HepG2 (cell line): Measurements from ENCODE around the gene NEAT1. TPM values are rescaled to one million over a fixed set of nuclear protein-coding genes. Genes with fewer than 3 reads are reported as not detected.

Source experiments
- ELF1 ChIP-seq: sonication (generic); formaldehyde crosslinking; IDR thresholded peaks from 2 replicates; pipeline ENCODE4 v1.4.0; 2020; ENCODE audit warnings: missing genetic modification reagents
- GTF3A ChIP-seq: sonication (generic); formaldehyde crosslinking; conservative IDR thresholded peaks from 2 replicates; pipeline ENCODE4 v1.4.0; 2020; ENCODE audit warnings: mild to moderate bottlenecking, missing genetic modification reagents
- HNRNPUL1 ChIP-seq: fragments of 200-400 bp; formaldehyde crosslinking; IDR thresholded peaks from 2 replicates; pipeline ENCODE4 v1.6.1; 2017; ENCODE audit warnings: low read depth, mild to moderate bottlenecking, low read length, moderate library complexity
- MTA3 ChIP-seq: sonication (generic); formaldehyde crosslinking; IDR thresholded peaks from 2 replicates; pipeline ENCODE4 v1.4.0; 2020; ENCODE audit warnings: missing genetic modification reagents
- PHF8 ChIP-seq: sonication (generic); formaldehyde crosslinking; IDR thresholded peaks from 2 replicates; pipeline ENCODE4 v1.5.0; 2020; ENCODE audit warnings: missing genetic modification reagents
- PITX1 ChIP-seq: sonication (generic); formaldehyde crosslinking; IDR thresholded peaks from 2 replicates; pipeline ENCODE4 v1.5.1; 2020; ENCODE audit warnings: mild to moderate bottlenecking, missing genetic modification reagents
- PRMT3 ChIP-seq: sonication (generic); formaldehyde crosslinking; IDR thresholded peaks from 2 replicates; pipeline ENCODE4 v1.8.1; 2022; ENCODE audit warnings: low read depth, mild to moderate bottlenecking, moderate library complexity, missing genetic modification reagents, borderline replicate concordance
- RELA ChIP-seq: sonication (generic); formaldehyde crosslinking; IDR thresholded peaks from 2 replicates; pipeline ENCODE4 v1.4.0; 2020; ENCODE audit warnings: missing genetic modification reagents
- RFXANK ChIP-seq: IDR thresholded peaks from 2 replicates; pipeline ENCODE4 v1.6.1; 2016
- RXRA ChIP-seq: sonication (generic); formaldehyde crosslinking; IDR thresholded peaks from 2 replicates; pipeline ENCODE4 v1.5.1; 2020; ENCODE audit warnings: missing genetic modification reagents
- TP53 ChIP-seq: sonication (generic); formaldehyde crosslinking; conservative IDR thresholded peaks from 2 replicates; pipeline ENCODE4 v1.4.0; 2020; ENCODE audit warnings: missing genetic modification reagents
- ZBTB20 ChIP-seq: sonication (generic); formaldehyde crosslinking; IDR thresholded peaks from 2 replicates; pipeline ENCODE4 v1.8.1; 2023; ENCODE audit warnings: missing genetic modification reagents, low read depth, mild to moderate bottlenecking, borderline replicate concordance
- ZC3H13 ChIP-seq: sonication (generic); formaldehyde crosslinking; IDR thresholded peaks from 2 replicates; pipeline ENCODE4 v1.8.1; 2023; ENCODE audit warnings: mild to moderate bottlenecking, missing genetic modification reagents, moderate library complexity
- ZNF138 ChIP-seq: sonication (generic); formaldehyde crosslinking; IDR thresholded peaks from 2 replicates; pipeline ENCODE4 v1.5.0; 2020; ENCODE audit warnings: mild to moderate bottlenecking, low read depth, missing genetic modification reagents
- ZNF207 ChIP-seq: fragments of 450-650 bp; IDR thresholded peaks from 2 replicates; pipeline ENCODE4 v1.6.1; 2016; ENCODE audit warnings: antibody characterized with exemption, borderline replicate concordance
- ZNF30 ChIP-seq: sonication (generic); formaldehyde crosslinking; IDR thresholded peaks from 2 replicates; pipeline ENCODE4 v1.5.0; 2020; ENCODE audit warnings: mild to moderate bottlenecking, missing genetic modification reagents
- ZNF501 ChIP-seq: sonication (generic); formaldehyde crosslinking; IDR thresholded peaks from 2 replicates; pipeline ENCODE4 v1.5.1; 2020; ENCODE audit warnings: mild to moderate bottlenecking, moderate library complexity, missing genetic modification reagents
- ZNF558 ChIP-seq: sonication (generic); formaldehyde crosslinking; IDR thresholded peaks from 2 replicates; pipeline ENCODE4 v1.9.0; 2022; ENCODE audit warnings: mild to moderate bottlenecking, missing genetic modification reagents, borderline replicate concordance
- ZNF569 ChIP-seq: sonication (generic); formaldehyde crosslinking; IDR thresholded peaks from 2 replicates; pipeline ENCODE4 v1.5.0; 2020; ENCODE audit warnings: mild to moderate bottlenecking, missing genetic modification reagents, moderate library complexity, borderline replicate concordance
- ZNF605 ChIP-seq: sonication (generic); formaldehyde crosslinking; IDR thresholded peaks from 2 replicates; pipeline ENCODE4 v1.8.0; 2022; ENCODE audit warnings: mild to moderate bottlenecking, missing genetic modification reagents
- ZNF788 ChIP-seq: sonication (generic); formaldehyde crosslinking; IDR thresholded peaks from 2 replicates; pipeline ENCODE4 v1.5.0; 2020; ENCODE audit warnings: mild to moderate bottlenecking, missing genetic modification reagents, borderline replicate concordance
- ZSCAN30 ChIP-seq: sonication (generic); formaldehyde crosslinking; IDR thresholded peaks from 2 replicates; pipeline ENCODE4 v1.5.0; 2020; ENCODE audit warnings: mild to moderate bottlenecking, missing genetic modification reagents
- polyA plus RNA-seq, 8 experiments: library from polyadenylated mRNA; depleted of rRNA in 3 of 8; stranded (reverse) in 7 of 8; unstranded in 1 of 8; fragments of >200 nt; fragmentation: Illumina TruSeq in 4 of 8; extraction: Trizol in 4 of 8; gene quantifications; 2 replicates each; pipeline versions ENCODE4 v1.2.1 to v1.2.3, GENCODE V29; 2011 to 2016; ENCODE audit warnings: low read depth in 4 of 8, missing spikeins in 1 of 8, mixed read lengths in 1 of 8; ENCODE audit not compliant: insufficient read depth in 1 of 8
- total RNA-seq, 5 experiments: library from RNA; depleted of rRNA; stranded (reverse); fragments of >200 nt; fragmentation: Illumina TruSeq; extraction: Trizol; gene quantifications; 2 replicates each; pipeline ENCODE4 v1.2.3, GENCODE V29; 2016; ENCODE audit warnings: low read depth in 1 of 5
- TF ChIP-seq, protein P1 (sequence below): sonication (generic); formaldehyde crosslinking; IDR thresholded peaks from 2 replicates; pipeline ENCODE4 v1.5.0; 2020; ENCODE audit warnings: missing genetic modification reagents
- TF ChIP-seq, protein P2 (sequence below): sonication (generic); formaldehyde crosslinking; IDR thresholded peaks from 2 replicates; pipeline ENCODE4 v1.4.0; 2020; ENCODE audit warnings: missing genetic modification reagents
- TF ChIP-seq, protein P3 (sequence below): fragments of 450-650 bp; IDR thresholded peaks from 2 replicates; pipeline ENCODE4 v1.6.1; 2016
- TF ChIP-seq, protein P4 (sequence below): sonication (generic); formaldehyde crosslinking; IDR thresholded peaks from 2 replicates; pipeline ENCODE4 v1.5.0; 2020; ENCODE audit warnings: missing genetic modification reagents

The NEAT1 gene
- total and polyA plus RNA-seq, 2 of the 13 experiments (the other 11 are each of a cell fraction or from before 2014, with no cell fraction given): 20.5 to 41.2 TPM

DNA sequence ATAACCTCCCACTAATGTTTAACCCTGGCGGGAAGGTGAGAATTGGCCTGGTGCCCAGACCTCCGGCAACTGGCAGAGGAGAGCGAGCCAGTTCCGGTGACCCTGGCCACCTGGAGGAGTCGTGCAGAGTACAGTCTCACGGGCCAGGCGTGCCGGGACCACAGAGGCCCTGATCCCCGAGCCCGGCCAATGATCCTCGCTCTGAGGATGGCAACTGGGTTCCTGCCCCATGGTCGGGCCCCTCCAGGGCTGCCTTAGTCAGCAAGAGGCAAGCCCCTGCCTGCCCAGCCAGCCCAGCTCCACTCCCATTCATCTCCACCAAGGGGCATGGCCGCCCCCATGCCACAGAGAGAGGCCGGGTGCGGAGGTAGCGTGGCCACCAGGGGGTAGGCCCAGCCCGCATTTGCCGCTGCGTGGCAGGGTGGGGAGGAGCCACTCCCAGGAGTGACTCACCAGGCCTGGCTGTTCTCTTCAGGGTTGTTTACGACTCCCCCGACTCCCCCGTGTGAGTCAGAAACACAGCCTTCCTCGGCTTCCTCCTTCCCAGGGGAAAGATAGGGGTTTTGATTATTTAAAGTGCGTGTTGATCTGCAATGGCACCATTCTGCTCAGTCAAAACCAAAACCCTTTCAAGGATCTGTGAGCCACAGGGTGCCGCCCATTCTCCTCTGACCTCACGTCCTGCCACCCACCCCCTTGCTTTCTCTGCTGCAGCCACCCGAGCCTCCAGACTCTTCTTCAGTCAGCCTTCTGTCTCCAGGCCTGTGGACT is 40.4 kb upstream of the NEAT1 start, which contains the start of gene SLC25A45 (continued):
- no peak; the same call in 1 of the 2 replicates for TF ChIP-seq RFXANK (CRISPR knock-in tag)
- peak; percentile 87; the same call in 1 of the 2 replicates for TF ChIP-seq ZNF788 (CRISPR knock-in tag)
- TF ChIP-seq ZSCAN30: peak; percentile 86; the same call in 1 of the 2 replicates
- peak; percentile 25; the same call in 1 of the 2 replicates for TF ChIP-seq RELA (CRISPR knock-in tag)
- TF ChIP-seq ZNF569 (CRISPR knock-in tag): no peak
- TF ChIP-seq MTA3 (CRISPR knock-in tag): no peak
- no peak for TF ChIP-seq PRMT3 (CRISPR knock-in tag)
- peak; percentile 80 for TF ChIP-seq ZBTB20 (CRISPR knock-in tag)
- TF ChIP-seq ZNF605 (CRISPR knock-in tag): peak; percentile 97
- no peak for TF ChIP-seq ZC3H13 (CRISPR knock-in tag)
- TF ChIP-seq ZNF138: no peak
- TF ChIP-seq, protein P1, sequence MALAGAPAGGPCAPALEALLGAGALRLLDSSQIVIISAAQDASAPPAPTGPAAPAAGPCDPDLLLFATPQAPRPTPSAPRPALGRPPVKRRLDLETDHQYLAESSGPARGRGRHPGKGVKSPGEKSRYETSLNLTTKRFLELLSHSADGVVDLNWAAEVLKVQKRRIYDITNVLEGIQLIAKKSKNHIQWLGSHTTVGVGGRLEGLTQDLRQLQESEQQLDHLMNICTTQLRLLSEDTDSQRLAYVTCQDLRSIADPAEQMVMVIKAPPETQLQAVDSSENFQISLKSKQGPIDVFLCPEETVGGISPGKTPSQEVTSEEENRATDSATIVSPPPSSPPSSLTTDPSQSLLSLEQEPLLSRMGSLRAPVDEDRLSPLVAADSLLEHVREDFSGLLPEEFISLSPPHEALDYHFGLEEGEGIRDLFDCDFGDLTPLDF: peak; percentile 79; the same call in 1 of the 2 replicates
- TF ChIP-seq ZNF558 (CRISPR knock-in tag): no peak; the same call in 1 of the 2 replicates
- no peak for TF ChIP-seq ZNF30
- TF ChIP-seq, protein P2, sequence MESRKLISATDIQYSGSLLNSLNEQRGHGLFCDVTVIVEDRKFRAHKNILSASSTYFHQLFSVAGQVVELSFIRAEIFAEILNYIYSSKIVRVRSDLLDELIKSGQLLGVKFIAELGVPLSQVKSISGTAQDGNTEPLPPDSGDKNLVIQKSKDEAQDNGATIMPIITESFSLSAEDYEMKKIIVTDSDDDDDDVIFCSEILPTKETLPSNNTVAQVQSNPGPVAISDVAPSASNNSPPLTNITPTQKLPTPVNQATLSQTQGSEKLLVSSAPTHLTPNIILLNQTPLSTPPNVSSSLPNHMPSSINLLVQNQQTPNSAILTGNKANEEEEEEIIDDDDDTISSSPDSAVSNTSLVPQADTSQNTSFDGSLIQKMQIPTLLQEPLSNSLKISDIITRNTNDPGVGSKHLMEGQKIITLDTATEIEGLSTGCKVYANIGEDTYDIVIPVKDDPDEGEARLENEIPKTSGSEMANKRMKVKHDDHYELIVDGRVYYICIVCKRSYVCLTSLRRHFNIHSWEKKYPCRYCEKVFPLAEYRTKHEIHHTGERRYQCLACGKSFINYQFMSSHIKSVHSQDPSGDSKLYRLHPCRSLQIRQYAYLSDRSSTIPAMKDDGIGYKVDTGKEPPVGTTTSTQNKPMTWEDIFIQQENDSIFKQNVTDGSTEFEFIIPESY (CRISPR knock-in tag): no peak
- TF ChIP-seq TP53 (CRISPR knock-in tag): 0 out of 2 replicates have a peak, but pooled peaks have one; percentile 5
- peak; percentile 79 for TF ChIP-seq ELF1
- TF ChIP-seq, protein P3, sequence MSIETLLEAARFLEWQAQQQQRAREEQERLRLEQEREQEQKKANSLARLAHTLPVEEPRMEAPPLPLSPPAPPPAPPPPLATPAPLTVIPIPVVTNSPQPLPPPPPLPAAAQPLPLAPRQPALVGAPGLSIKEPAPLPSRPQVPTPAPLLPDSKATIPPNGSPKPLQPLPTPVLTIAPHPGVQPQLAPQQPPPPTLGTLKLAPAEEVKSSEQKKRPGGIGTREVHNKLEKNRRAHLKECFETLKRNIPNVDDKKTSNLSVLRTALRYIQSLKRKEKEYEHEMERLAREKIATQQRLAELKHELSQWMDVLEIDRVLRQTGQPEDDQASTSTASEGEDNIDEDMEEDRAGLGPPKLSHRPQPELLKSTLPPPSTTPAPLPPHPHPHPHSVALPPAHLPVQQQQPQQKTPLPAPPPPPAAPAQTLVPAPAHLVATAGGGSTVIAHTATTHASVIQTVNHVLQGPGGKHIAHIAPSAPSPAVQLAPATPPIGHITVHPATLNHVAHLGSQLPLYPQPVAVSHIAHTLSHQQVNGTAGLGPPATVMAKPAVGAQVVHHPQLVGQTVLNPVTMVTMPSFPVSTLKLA: peak; percentile 40; the same call in 1 of the 2 replicates
- TF ChIP-seq, protein P4, sequence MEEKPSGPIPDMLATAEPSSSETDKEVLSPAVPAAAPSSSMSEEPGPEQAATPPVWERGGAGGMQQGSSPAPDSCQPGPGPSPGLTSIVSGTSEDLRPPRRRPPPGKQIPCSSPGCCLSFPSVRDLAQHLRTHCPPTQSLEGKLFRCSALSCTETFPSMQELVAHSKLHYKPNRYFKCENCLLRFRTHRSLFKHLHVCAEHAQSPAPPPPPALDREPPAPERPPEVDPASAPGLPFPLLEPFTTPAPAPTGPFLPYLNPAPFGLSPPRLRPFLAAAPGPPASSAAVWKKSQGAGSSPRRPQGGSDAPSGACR (CRISPR knock-in tag): peak; percentile 70; the same call in 1 of the 2 replicates
- peak; percentile 96 for TF ChIP-seq RXRA
- peak; percentile 70; the same call in 1 of the 2 replicates for TF ChIP-seq PITX1 (CRISPR knock-in tag)
- no peak for TF ChIP-seq ZNF207
- no peak for TF ChIP-seq HNRNPUL1
- no peak; the same call in 1 of the 2 replicates for TF ChIP-seq GTF3A
- peak; percentile 83 for TF ChIP-seq ZNF501
- peak; percentile 86 for TF ChIP-seq PHF8
